GM23248 (cell line): ENCODE results near the gene ZNF581. TPM values are rescaled to one million over a fixed set of nuclear protein-coding genes. Genes with fewer than 3 reads are reported as not detected.

Experiments used
- DNase-seq: peaks from one replicate; pipeline ENCODE4 v3.0.0-alpha.2; 2015
- H2AFZ ChIP-seq: fragments of 200-600 bp; sonication (generic); 2 replicates; pipeline ENCODE4 v1.6.1; 2016; ENCODE audit warnings: antibody characterized with exemption
- H3F3A ChIP-seq: fragments of 200-600 bp; sonication (generic); 2 replicates; pipeline ENCODE4 v1.6.1; 2016; ENCODE audit warnings: mild to moderate bottlenecking, antibody characterized with exemption, mixed run types; ENCODE audit not compliant: insufficient read depth
- H3K27ac ChIP-seq: fragments of 200-600 bp; sonication (generic); 2 replicates; pipeline ENCODE4 v1.5.1; 2016; ENCODE audit warnings: mild to moderate bottlenecking
- H3K27me3 ChIP-seq: fragments of 200-600 bp; sonication (generic); replicated peaks from 2 replicates; pipeline ENCODE4 v1.6.1; 2016; ENCODE audit warnings: mild to moderate bottlenecking; ENCODE audit not compliant: insufficient read depth
- H3K36me3 ChIP-seq: fragments of 200-600 bp; sonication (generic); 2 replicates; pipeline ENCODE4 v1.6.1; 2016; ENCODE audit warnings: low read depth, mild to moderate bottlenecking
- H3K4me1 ChIP-seq: fragments of 200-600 bp; sonication (generic); 2 replicates; pipeline ENCODE4 v1.6.1; 2016; ENCODE audit warnings: mild to moderate bottlenecking; ENCODE audit not compliant: insufficient read depth
- H3K4me2 ChIP-seq: fragments of 200-600 bp; sonication (generic); one replicate; pipeline ENCODE4 v1.6.1; 2016; ENCODE audit warnings: mild to moderate bottlenecking; ENCODE audit not compliant: unreplicated experiment
- H3K4me3 ChIP-seq: fragments of 200-600 bp; sonication (generic); 2 replicates; pipeline ENCODE4 v1.5.1; 2016; ENCODE audit warnings: mild to moderate bottlenecking
- H3K79me2 ChIP-seq: fragments of 200-600 bp; sonication (generic); 2 replicates; pipeline ENCODE4 v1.6.1; 2016; ENCODE audit warnings: mild to moderate bottlenecking; ENCODE audit not compliant: insufficient read depth
- H3K9ac ChIP-seq: fragments of 200-600 bp; sonication (generic); 2 replicates; pipeline ENCODE4 v1.6.1; 2016; ENCODE audit warnings: mild to moderate bottlenecking
- H3K9me2 ChIP-seq: fragments of 200-600 bp; sonication (generic); 2 replicates; pipeline ENCODE4 v1.6.1; 2016; ENCODE audit warnings: mixed run types, mild to moderate bottlenecking, moderate library complexity; ENCODE audit not compliant: insufficient read depth
- H3K9me3 ChIP-seq: fragments of 200-600 bp; sonication (generic); one replicate; pipeline ENCODE4 v1.6.1; 2017; ENCODE audit warnings: low read depth
- H4K20me1 ChIP-seq: fragments of 200-600 bp; sonication (generic); 2 replicates; pipeline ENCODE4 v1.6.0; 2016; ENCODE audit not compliant: insufficient read depth
- EZH2 ChIP-seq: fragments of 200-600 bp; sonication (generic); IDR thresholded peaks from 2 replicates; pipeline ENCODE4 v1.6.1; 2018; ENCODE audit warnings: antibody characterized with exemption, mild to moderate bottlenecking; ENCODE audit not compliant: insufficient read depth, poor library complexity, severe bottlenecking
- EZH2phosphoT487 ChIP-seq: fragments of 200-600 bp; sonication (generic); IDR thresholded peaks from 2 replicates; pipeline ENCODE4 v1.6.1; 2018; ENCODE audit warnings: antibody characterized with exemption, moderate library complexity, mild to moderate bottlenecking, low read depth; ENCODE audit not compliant: insufficient read depth
- WGBS, 2 experiments: methylation state at CpG; one replicate each; pipeline ENCODE4 v1.1.6; 2015 to 2017; ENCODE audit warnings: low lambda C conversion rate in 2 of 2, low coverage in 1 of 2; ENCODE audit errors: missing lambda C conversion rate in 2 of 2; 5-methylcytosine and 5-hydroxymethylcytosine counted together
- in situ Hi-C: fragments of 300-500 bp; cut with MboI; formaldehyde crosslinking; loops from 2 replicates; pipeline ENCODE4 v1.15.0; 2020
- polyA plus RNA-seq: library from polyadenylated mRNA; unstranded; fragments of >200 nt; fragmentation: Nextera tagmentation; extraction: Ambion mirVana; gene quantifications from 2 replicates; pipeline ENCODE4 v1.2.1, GENCODE V29; 2016
- total RNA-seq: library from RNA; depleted of rRNA; stranded (reverse); fragments of >200 nt; shearing (Covaris generic); gene quantifications from 2 replicates; pipeline ENCODE4 v1.2.3, GENCODE V29; 2014

Gene ZNF581
- total and polyA plus RNA-seq, 2 experiments from 2014 or later: 12.1 to 17.6 TPM

GRCh38 chr19:55613396-55613795 is 30.1 kb upstream of the ZNF581 start:
- Histone ChIP-seq H3K79me2 (peaks cover 48% of the 10 kb centered on the region), H4K20me1 (no peaks in the 10 kb centered on the region), H3K9me3 (no peaks in the 10 kb centered on the region), H3F3A (no peaks in the 10 kb centered on the region), H3K4me3 (no peak overlapping the region), H3K27ac (no peak overlapping the region), H3K9ac (no peak overlapping the region), H3K36me3 (peaks cover 17% of the 10 kb centered on the region; the same call in 1 of the 2 replicates), H2AFZ (no peak overlapping the region), H3K9me2 (no peaks in the 10 kb centered on the region), H3K4me2 (no peak overlapping the region), H3K27me3 (no peaks in the 10 kb centered on the region), H3K4me1 (no peaks in the 10 kb centered on the region)
- 94 to 96% methylated on average over 13 to 27 of the region's 27 CpGs for WGBS, 2 experiments
- no peak for DNase-seq
- in situ Hi-C loops: no loop called here
- TF ChIP-seq EZH2phosphoT487: no peak
- no peak for TF ChIP-seq EZH2

DNA sequence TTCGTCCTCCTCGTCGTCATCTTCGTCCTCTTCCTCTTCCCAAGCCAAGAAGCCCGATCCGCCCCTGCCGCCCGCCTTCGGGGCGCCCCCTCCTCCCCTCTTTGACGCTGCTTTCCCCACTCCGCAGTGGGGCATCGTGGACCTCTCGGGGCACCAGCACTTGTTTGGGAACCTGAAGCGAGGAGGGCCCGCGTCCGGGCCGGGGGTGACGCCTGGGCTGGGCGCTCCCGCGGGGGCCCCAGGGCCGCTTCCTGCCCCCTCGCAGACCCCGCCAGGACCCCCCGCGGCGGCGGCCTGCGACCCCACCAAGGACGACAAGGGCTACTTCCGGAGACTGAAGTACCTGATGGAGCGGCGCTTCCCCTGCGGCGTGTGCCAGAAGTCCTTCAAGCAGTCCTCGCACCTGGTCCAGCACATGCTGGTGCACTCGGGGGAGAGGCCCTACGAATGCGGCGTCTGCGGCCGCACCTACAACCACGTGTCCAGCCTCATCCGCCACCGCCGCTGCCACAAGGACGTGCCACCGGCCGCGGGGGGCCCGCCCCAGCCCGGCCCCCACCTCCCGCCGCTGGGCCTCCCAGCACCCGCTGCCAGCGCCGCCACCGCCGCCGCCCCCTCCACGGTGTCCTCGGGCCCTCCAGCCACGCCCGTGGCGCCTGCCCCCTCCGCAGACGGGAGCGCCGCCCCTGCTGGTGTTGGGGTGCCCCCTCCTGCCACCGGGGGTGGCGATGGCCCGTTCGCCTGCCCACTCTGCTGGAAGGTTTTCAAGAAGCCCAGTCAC is 29.3 kb upstream of the ZNF581 start:
- TF ChIP-seq EZH2: no peak
- no peak for TF ChIP-seq EZH2phosphoT487
- no peaks in the 10 kb centered on the region for H3K9me2 ChIP-seq
- 95 to 96% methylated on average over 16 to 75 of the region's 75 CpGs for WGBS, 2 experiments
- H3K79me2 ChIP-seq: peaks cover 40% of the 10 kb centered on the region
- no peak overlapping the region for H3K4me3 ChIP-seq
- no peak overlapping the region for H3K9ac ChIP-seq
- H3K9me3 ChIP-seq: no peaks in the 10 kb centered on the region
- H4K20me1 ChIP-seq: no peaks in the 10 kb centered on the region
- no peak overlapping the region for H3K4me2 ChIP-seq
- in situ Hi-C loops: no loop called here
- no peak overlapping the region for H2AFZ ChIP-seq
- peaks cover 15% of the 10 kb centered on the region; the same call in 1 of the 2 replicates for H3K36me3 ChIP-seq
- no peaks in the 10 kb centered on the region for H3K4me1 ChIP-seq
- H3K27ac ChIP-seq: no peak overlapping the region
- peaks cover under 1% of the 10 kb centered on the region; the same call in 1 of the 2 replicates for H3F3A ChIP-seq
- H3K27me3 ChIP-seq: no peaks in the 10 kb centered on the region
- no peak for DNase-seq

DNA sequence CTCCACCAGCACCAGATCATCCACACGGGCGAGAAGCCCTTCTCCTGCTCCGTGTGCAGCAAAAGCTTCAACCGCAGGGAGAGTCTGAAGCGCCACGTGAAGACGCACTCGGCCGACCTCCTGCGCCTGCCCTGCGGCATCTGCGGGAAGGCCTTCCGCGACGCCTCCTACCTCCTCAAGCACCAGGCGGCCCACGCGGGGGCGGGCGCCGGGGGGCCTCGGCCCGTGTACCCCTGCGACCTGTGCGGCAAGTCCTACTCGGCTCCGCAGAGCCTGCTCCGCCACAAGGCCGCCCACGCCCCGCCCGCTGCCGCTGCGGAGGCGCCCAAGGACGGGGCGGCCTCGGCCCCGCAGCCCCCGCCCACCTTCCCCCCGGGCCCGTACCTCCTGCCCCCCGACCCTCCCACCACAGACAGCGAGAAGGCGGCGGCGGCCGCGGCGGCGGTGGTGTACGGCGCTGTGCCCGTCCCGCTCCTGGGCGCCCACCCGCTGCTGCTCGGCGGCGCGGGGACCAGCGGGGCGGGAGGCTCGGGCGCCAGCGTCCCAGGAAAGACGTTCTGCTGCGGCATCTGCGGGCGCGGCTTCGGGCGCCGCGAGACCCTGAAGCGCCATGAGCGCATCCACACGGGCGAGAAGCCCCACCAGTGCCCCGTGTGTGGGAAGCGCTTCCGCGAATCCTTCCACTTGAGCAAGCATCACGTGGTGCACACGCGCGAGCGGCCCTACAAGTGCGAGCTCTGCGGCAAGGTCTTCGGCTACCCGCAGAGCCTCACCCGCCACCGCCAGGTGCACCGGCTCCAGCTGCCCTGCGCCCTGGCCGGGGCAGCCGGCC is 28.5 kb upstream of the ZNF581 start:
- Histone ChIP-seq H3K27ac (no peak overlapping the region), H3K9me3 (no peaks in the 10 kb centered on the region), H3K27me3 (no peaks in the 10 kb centered on the region), H3K4me1 (no peaks in the 10 kb centered on the region), H3K79me2 (peaks cover 32% of the 10 kb centered on the region), H2AFZ (no peak overlapping the region), H4K20me1 (no peaks in the 10 kb centered on the region), H3K9ac (no peak overlapping the region), H3K9me2 (no peaks in the 10 kb centered on the region), H3K36me3 (peaks cover 7% of the 10 kb centered on the region; the same call in 1 of the 2 replicates), H3K4me2 (no peak overlapping the region), H3F3A (peaks cover 8% of the 10 kb centered on the region; the same call in 1 of the 2 replicates), H3K4me3 (no peak overlapping the region)
- no peak for TF ChIP-seq EZH2
- no peak for TF ChIP-seq EZH2phosphoT487
- no peak for DNase-seq
- 96 to 97% methylated on average over 62 to 98 of the region's 98 CpGs for WGBS, 2 experiments
- in situ Hi-C loops: no loop called here

DNA sequence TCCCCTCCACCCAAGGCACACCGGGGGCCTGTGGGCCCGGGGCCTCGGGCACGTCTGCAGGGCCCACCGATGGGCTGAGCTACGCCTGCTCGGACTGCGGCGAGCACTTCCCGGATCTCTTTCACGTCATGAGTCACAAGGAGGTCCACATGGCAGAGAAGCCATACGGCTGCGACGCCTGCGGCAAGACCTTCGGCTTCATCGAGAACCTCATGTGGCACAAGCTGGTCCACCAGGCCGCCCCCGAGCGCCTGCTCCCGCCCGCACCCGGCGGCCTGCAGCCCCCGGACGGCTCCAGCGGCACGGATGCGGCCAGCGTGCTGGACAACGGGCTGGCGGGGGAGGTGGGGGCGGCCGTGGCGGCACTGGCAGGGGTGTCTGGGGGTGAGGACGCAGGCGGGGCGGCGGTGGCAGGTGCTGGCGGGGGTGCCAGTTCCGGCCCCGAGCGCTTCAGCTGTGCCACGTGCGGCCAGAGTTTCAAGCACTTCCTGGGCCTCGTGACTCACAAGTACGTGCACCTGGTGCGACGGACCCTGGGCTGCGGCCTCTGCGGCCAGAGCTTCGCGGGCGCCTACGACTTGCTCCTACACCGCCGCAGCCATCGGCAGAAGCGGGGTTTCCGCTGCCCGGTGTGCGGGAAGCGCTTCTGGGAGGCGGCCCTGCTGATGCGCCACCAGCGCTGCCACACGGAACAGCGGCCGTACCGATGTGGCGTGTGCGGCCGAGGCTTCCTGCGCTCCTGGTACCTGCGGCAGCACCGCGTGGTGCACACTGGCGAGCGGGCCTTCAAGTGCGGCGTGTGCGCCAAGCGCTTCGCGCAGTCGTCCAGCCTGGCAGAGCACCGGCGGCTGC is 27.7 kb upstream of the ZNF581 start:
- no peak for DNase-seq
- H3K9ac ChIP-seq: no peak overlapping the region
- H4K20me1 ChIP-seq: no peaks in the 10 kb centered on the region
- H3K79me2 ChIP-seq: peaks cover 24% of the 10 kb centered on the region
- no peaks in the 10 kb centered on the region for H3K4me1 ChIP-seq
- H3K27ac ChIP-seq: no peak overlapping the region
- 98 to 99% methylated on average over 72 to 85 of the region's 88 CpGs for WGBS, 2 experiments
- TF ChIP-seq EZH2 (no peak), EZH2phosphoT487 (no peak)
- no peak overlapping the region for H3K4me3 ChIP-seq
- H3K4me2 ChIP-seq: no peak overlapping the region
- H3K36me3 ChIP-seq: no peaks in the 10 kb centered on the region; the same call in 1 of the 2 replicates
- no peaks in the 10 kb centered on the region for H3K9me3 ChIP-seq
- in situ Hi-C loops: no loop called here
- H3K27me3 ChIP-seq: no peaks in the 10 kb centered on the region
- no peaks in the 10 kb centered on the region for H3K9me2 ChIP-seq
- H2AFZ ChIP-seq: no peak overlapping the region
- H3F3A ChIP-seq: peaks cover 8% of the 10 kb centered on the region; the same call in 1 of the 2 replicates
